Stimulated activated CD8-positive, alpha-beta memory T cell treated with anti-CD3 and anti-CD28 coated beads, Interleukin-15, amount 100 ng/mL, for 1 hour (primary cell): ENCODE measurements around the gene SSNA1.
A peak's percentile ranks its signal among the peaks of the same experiment; 100 is the strongest.

Experiments used
- DNase-seq: peaks from one replicate; pipeline ENCODE4 v3.0.0-alpha.2; 2020; ENCODE audit warnings: low read depth

Gene SSNA1

GRCh38 chr9:137152844-137153405, 35.6 kb upstream of the SSNA1 start:
- no peak for DNase-seq

- peak; percentile 27 for DNase-seq
Observed at GRCh38 chr9:137156567-137157375, 31.7 kb upstream of the SSNA1 start.

GRCh38 chr9:137157618-137158415, 30.7 kb upstream of the SSNA1 start:
- DNase-seq: no peak

GRCh38 chr9:137158625-137159024, 29.9 kb upstream of the SSNA1 start:
- DNase-seq: no peak

- no peak for DNase-seq
Observed at GRCh38 chr9:137159105-137160053, 29.1 kb upstream of the SSNA1 start.

GRCh38 chr9:137160054-137160425, 28.4 kb upstream of the SSNA1 start:
- no peak for DNase-seq

- no peak for DNase-seq
Observed at GRCh38 chr9:137160716-137161557, 27.5 kb upstream of the SSNA1 start.

GRCh38 chr9:137161558-137162486, 26.7 kb upstream of the SSNA1 start:
- no peak for DNase-seq

GRCh38 chr9:137162505-137163364, 25.7 kb upstream of the SSNA1 start:
- DNase-seq: no peak

GRCh38 chr9:137163365-137163715, 25.1 kb upstream of the SSNA1 start:
- DNase-seq: no peak

GRCh38 chr9:137163805-137164204, 24.7 kb upstream of the SSNA1 start:
- no peak for DNase-seq

- DNase-seq: no peak
Observed at GRCh38 chr9:137164370-137165249, 23.9 kb upstream of the SSNA1 start.

GRCh38 chr9:137165250-137165836, 23.1 kb upstream of the SSNA1 start:
- no peak for DNase-seq

- DNase-seq: no peak
Observed at GRCh38 chr9:137166380-137167229, 21.9 kb upstream of the SSNA1 start.

- no peak for DNase-seq
Observed at GRCh38 chr9:137167277-137167746, 21.2 kb upstream of the SSNA1 start.
